NCI-H146 (cell line): ENCODE data around the gene WFIKKN2.
A peak's percentile ranks its signal among the peaks of the same experiment; 100 is the strongest.
"Not testable (repeated sequence)": the region's sequence is repeated elsewhere in the genome, so short reads cannot be mapped to it uniquely, and the experiment has no call there.

Experiments
- DNase-seq: peaks from one replicate; lab custom pipeline; 2025; lab: John Stamatoyannopoulos, UW

WFIKKN2 gene, protein sequence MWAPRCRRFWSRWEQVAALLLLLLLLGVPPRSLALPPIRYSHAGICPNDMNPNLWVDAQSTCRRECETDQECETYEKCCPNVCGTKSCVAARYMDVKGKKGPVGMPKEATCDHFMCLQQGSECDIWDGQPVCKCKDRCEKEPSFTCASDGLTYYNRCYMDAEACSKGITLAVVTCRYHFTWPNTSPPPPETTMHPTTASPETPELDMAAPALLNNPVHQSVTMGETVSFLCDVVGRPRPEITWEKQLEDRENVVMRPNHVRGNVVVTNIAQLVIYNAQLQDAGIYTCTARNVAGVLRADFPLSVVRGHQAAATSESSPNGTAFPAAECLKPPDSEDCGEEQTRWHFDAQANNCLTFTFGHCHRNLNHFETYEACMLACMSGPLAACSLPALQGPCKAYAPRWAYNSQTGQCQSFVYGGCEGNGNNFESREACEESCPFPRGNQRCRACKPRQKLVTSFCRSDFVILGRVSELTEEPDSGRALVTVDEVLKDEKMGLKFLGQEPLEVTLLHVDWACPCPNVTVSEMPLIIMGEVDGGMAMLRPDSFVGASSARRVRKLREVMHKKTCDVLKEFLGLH

DNA sequence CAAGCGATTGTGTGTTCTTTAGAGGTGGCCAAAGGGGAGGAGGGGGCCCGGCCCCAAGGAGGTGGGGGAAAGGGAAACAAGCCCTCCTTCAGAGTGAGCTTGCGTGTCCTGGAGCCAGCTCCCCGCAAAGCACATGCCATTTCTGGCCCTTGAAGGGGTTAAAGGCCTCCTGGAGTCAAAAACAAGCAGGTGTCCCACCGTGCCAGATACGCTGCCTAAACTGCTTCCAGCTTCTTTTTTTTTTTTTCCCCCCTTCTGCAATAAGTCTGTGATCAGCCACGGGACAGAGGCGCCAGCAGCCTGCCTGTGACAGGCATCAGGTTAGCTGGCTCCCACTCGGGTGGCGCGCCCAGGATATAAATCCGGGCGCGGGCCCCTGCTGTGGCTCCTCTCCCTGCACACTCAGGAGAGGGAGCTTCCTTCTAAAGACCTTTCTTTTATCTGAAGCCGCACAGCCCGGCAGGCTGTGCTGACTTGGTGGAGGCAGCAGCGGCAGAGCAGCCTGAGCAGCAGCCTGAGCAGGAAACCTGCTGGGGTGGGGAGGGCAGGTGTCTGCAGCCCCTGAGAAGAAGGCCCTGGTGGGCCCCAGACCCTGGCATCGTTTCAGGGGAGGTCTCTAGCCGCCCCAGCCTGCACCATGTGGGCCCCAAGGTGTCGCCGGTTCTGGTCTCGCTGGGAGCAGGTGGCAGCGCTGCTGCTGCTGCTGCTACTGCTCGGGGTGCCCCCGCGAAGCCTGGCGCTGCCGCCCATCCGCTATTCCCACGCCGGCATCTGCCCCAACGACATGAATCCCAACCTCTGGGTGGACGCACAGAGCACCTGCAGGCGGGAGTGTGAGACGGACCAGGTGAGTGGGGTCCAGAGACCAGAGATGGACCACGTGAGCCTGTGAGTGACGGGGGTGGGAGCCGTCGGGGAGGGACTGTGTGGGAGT is at the start of gene WFIKKN2:
TSS of gene WFIKKN2 (plus strand) at position 286 of the 934 bp plus-strand sequence. CDS start at position 638, 352 bp downstream.
- peak; percentile 47 for DNase-seq

DNA sequence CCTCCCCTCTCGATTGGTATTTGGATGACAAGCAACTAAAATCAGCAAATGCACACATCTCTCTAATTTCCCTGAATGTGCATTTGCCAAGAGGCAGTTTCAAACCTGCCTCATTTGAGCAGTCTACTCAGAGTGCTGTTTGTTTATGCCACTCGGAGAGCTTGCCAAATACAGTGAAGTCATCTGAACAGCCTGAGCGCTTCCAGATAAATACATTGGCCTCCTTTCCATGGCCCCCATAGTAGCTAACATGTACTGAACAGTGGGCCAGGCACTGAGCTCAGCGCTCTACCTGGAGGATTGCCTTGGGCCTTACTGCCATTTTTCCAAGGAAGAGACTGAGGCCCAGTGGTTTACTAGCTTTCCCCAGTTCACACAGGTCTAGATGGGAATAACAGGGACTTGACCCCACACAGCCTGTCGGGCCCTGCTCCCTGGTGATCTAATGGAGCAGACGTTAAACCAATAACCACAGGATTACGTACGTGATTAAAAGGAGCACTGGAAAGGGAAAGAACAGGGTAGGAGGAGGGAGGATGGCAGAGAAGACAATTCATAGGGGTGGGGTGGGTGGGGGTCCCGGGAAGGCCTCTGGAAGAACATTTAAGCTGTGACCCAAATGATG is 49.3 kb upstream of the WFIKKN2 start:
- DNase-seq, result no peak

DNA sequence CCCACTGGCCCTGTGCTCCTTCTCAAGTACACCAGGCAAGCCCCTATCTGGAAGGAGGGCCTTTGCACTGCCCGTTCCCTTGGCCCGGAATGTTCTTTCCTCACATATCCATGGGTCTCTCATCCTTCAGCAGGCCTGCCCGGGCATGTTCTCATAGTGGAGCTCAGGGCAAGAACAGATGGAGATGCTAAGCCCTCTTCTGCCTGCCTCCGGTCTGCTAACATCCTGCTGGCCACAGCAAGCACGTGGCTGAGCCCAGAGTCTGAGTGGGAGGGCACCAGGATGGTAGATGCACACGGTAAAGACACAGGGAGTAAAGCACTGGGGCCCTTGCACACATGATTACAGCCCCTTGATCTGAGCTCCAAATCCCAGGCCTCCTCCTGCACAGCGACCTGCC is 48.3 kb upstream of the WFIKKN2 start:
- no peak for DNase-seq

DNA sequence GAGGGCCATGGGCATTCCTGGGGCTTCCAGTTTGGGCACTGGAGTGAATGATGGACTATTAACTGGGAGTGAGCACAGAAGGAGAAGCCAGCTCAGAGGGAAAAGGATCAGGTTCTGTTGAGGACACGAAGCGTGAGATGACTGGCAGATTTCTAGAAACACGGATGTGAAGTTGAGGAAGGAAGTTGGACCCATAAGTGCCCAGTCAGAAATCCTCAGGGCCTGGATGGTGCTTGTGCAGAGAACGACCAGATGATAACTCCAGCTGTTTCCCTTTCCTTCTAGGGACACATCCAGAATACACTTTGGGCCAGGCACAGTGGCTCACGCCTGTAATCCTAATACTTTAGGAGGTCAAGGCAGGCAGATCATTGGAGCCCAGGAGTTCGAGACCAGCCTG is 44.8 kb upstream of the WFIKKN2 start:
- no peak for DNase-seq

DNA sequence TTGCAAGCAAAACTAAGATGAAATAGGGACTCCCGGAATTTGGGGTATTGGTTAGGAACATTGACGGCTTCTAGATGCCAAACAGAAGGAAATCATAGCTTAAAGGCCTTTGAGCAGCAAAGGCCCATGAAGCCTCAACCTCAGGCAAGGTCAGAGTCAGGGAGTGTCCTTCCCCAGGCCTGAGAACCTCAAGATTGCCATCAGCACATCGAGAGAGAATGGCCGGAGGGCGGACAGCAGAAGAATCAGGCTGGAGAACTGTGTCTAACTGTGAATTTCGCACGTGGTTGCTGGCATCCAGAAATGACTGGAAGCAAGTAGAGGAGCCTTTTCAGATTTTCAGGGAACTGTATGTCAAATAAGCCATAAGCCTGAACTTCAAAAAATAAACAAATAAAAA is 43.3 kb upstream of the WFIKKN2 start:
- no peak for DNase-seq

DNA sequence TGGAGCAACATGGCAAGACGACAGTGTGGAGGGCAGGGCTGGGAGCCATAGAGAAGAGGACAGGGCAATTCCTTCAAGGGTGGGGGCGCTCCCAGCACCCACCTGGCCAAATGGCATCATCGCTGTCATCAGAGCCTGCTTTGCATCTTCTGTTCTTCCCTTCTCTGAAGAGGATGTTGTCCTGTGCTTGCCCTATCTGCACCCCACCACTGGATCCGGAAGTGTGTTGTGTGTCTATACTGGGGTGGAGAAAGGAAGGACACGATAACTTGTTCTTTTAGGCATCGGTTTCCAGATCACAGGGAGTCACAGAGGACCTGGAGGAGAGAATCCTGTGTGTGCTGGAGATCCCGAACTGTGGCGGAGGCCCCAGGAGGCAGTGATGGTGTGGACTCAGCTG is 42.4 kb upstream of the WFIKKN2 start:
- DNase-seq, result no peak

DNA sequence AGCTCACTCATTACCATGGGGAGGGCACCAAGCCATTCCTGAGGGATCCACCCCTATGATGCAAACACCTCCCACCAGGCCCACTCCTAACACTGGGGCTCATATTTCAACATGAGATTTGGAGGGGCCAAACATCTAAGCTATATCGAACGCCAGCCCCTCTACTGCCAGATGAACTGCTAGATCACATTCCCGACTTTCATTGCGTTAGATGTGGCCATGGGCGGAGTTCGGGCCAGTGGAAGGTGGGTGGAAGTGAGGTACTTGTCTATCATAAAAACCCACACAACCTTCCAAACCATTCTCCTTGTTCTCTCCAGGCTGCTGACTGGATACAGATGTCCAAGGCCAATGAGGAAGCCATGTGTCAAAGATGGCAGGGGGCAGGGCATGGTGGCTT is 41.0 kb upstream of the WFIKKN2 start:
- DNase-seq, result no peak

DNA sequence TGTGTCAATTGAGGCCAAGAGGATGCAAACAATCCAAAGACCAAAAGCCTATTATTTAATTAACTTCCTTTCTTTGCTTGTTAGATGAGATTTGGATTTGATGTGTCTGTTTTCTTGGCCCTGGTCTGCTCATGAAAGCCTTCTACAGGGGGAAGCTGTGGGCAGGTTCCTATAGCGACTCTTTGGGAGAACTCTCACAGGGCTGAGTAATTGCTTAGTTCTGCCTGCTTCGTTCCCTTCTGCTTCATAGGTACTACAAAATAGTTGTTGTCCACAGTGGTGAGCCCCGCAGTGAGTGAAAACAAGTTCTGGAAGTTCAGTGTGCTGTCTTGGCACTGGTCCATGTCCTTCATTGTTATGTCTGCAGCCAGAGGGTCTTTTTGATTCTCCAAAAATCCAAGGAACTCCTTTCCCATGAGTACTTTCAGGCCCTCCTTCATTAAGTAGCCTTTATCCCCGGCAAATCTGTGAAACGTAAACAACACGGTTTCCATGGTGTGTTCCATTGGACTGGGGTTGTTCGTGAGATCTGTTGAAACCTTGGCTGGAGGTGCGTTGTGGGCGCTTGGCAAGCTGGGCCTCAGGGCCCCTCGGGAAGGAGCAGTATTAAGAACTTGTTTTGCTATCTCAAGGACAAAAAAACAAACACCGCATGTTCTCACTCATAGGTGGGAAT is 38.1 kb upstream of the WFIKKN2 start:
- DNase-seq, result no peak

DNA sequence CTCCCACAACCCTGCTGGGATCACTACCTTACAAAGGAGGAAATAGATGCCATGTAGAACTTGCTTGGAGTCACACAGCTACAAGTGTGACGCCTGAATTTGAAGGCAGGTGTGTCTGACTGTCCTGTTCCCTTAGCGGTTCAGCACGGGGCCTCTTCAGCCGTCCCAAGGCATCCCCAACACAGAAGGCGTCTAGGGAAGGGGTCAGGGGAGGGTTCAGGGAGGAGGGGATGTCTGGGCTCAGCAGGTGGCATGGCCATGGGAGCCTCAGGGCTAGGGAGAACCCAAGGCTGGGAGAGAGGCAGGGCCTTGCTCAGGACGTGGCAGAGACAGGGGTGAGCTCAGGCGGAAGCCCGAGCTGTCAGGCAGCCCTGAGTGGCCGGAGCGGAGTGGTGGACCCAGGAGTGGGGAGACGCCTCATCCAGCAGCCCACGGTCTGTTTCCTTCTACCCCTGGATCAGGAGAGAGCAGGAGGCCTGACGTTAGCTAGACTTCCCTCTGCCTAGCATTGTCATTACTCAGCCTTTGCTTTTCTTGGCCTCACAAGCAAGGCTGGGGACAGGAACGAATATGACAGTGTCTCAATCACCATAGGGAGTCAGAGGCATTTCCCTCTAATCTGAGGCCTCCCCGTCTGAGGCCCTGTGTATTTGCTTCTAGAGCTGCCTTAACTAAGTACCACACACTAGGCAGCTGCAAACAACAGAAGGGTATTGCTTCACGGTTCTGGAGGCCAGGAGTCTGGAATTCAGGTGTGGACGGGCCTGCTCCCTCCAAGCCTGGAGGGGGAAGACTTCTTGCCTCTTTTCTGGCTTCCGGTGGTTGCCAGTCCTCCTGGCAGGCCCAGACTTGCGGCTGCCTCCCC is 36.7 kb upstream of the WFIKKN2 start:
- no peak for DNase-seq

DNA sequence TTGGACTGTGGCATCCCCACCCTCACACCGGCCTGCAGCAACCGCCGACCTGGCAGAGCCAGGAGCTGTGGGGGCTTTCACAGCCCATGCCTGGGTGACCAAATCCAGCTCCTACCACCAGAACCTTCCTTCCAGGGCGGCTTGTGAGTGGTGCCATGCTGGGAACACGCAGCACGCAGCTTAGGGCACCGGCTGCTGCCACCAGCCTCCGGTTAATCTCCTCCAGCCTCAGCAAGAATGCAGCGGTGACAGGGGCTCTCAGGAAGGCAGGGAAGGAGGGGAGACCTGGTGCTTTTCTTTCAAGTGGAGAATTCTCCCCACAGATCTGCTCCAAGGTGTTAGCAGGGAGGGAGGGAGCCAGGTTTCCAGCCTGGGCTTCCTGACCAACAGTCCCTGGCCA is 35.8 kb upstream of the WFIKKN2 start:
- DNase-seq, result no peak

DNA sequence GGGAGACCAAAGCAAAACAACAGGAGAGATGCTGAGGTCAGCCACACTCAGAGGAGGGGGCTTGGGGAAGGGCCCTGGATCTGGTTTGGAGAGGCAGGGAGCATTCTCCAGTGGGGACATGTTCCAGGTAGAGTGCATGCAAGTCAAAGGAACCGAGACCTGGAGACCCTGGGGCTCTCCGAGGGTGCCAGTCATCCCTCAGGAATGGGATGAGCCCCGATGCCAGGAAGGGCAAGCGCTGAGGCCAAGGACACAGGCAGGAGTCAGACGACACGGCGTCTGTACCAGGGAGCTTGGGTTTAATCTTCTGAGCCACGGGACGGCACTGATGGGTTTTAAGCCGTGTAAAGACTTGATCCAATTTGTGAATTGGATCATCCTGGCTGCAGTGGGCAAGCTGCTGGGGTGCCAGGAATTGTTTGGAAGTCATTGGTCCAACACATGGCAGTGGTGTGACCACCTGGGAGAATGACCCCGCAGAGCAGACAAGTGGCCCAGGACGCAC is 35.1 kb upstream of the WFIKKN2 start:
- DNase-seq, result no peak

DNA sequence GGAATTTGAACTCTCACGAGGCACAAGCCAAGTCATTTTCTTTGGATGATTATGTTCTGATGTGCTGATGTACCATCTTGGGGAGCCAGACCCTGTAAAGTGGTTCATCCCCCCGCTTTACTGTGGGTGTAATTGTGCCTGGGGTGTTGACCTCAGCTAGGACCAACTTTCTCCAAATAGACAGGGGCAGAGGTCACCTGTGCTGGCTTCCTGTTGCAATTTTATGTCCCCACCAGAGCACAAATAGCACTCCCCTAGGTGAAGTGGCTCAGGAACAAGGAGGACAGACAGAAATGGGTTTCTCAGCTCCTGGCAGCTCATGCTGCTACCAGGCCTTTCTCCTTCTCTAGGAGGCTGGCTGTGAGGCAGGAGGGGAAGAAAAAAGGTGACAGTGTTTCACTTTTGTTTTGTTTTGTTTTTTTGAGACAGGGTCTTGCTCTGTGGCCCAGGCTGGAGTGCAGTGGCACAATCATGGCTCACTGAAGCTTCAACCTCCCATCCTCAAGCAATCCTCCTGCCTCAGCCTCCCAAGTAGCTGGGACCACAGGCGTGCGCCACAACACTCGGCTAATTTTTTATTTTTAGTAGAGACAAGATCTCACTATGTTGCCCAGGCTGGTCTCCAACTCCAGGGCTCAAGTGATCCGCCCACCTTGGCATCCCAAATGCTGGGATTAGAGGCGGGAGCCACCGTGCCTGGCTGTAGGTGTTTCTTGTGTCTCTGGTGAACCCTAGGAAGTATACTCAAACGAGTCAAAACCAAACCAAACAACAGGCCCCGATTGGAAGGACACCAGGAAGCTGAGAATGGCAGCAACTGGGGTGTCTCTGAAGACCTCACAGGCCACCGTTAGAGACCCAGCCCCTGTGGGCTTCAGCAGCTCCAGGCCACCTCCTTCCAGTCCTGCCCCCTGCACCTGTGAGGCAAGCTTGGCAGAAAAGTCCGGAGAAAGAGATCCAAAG is 32.5 kb upstream of the WFIKKN2 start:
- DNase-seq, result no peak

DNA sequence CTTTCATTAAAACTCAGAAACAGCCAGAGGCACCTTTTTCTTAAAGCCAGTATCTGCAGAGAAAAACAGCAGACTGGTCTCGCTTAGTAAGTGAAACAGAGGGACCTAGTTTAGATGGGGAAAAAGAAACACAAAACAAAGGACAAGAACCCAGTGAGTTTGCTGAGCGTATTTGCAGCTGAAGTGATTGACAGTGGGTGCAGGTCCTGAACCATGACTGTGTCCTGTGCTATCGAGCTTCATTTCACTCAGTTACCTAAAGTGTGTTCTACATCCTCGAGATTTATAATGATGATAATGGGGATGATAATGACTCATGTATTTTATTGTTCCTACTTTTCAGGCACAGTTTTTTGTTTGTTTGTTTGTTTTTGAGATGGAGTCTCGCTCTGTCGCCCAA is 31.7 kb upstream of the WFIKKN2 start:
- no peak for DNase-seq

DNA sequence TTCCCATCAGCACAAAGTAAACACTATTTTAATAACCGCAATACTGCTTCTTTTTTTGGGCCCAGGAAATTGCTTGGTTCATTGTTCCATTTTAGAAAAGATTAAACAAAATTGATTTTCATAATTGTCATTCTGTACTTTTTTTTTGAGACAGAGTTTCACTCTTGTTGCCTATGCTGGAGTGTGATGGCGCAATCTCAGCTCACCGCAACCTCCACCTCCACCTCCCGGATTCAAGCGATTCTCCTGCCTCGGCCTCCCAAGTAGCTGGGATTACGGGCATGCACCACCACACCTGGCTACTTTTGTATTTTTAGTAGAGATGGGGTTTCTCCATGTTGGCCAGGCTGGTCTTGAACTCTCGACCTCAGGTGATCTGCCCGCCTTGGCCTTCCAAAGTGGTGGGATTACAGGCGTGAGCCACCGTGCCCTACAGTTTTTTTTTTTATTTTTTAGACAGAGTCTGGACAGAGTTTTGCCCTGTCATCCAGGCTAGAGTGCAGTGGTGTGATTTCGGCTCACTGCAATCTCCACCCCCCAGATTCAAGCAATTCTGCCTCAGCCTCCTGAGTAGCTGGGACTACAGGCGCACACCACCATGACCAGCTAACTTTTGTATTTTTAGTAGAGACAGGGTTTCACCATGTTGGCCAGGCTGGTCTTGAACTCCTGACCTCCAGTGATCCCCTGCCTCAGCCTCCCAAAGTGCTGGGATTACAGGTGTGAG is 30.5 kb upstream of the WFIKKN2 start:
- DNase-seq, result not testable (repeated sequence)

DNA sequence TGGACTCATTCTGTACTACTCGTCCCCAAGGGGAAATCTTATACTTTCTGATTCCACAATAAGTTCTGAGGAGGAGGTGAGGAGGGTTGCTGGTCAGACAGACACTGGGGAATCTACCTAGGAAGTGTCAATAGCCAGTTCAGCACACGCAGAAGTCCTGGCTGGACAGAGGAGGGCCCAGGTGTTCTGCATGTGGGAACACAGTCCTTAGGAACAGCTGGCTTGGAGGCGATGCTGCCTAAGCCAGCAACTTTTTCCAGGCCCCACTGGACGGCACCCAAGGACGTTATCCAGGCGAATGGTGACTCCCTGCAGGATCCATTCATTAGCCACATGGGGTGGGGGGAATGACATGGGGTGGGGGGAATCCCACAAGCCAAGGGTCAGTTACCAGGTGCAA is 29.9 kb upstream of the WFIKKN2 start:
- DNase-seq, result peak; percentile 39

DNA sequence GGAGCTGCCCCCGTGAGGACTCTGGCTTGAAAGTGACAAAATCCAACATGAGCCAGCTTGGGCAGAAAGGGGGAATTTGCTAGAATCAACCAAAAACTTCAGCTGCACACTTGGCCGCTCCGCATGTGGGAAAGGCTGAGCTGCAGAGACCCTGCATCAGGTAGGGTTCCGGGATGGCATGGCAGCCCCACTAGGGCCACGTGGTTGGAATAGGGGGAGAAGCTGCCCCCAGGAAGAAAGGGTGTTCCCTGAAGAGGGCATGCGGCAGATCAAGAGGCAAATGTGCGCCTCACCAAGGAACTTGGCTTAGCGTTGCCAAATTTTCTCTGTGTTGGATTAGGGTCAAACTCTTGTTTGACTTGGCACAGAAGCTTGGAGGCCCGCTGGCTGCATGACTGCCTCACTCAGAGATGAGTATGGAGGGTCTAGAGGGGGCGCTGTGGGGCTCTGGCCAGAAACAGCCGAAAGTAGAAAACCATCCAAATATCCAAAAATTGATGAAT is 29.2 kb upstream of the WFIKKN2 start:
- DNase-seq, result no peak

DNA sequence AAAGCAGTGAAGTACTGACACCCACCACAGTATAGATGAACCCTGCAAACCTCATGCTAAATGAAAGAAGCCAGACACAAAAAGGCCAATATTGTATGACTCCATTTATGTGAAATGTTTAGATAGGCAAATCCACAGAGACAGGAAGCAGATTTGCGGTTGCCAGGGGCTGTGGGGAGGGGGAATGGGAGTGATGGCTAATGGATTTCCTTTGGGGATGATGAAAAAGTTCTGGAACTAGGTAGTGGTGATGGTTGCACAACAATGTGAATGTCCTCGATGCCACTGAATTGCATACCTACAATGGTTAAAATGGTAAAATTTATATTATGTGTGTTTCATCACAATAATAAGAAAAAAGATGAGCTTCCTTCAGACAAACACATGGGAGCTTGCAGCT is 28.4 kb upstream of the WFIKKN2 start:
- no peak for DNase-seq

DNA sequence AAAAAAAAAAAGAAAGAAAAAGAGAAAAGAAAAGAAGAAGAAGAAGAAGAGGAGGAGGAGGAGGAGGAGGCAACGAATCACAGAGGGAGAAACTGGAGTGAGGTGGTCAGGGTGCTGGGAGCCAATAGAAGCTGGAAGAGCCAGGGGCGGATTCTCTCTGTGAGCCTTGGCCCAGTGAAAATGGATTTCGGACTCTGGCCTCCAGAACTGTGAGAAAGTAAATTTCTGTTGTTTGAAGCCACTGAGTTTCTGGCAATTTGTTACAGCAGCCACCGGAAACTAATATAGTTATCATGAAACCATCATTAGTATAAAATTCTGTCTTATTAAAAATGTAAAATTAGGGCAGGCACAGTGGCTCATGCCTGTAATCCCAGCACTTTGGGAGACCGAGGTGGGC is 27.7 kb upstream of the WFIKKN2 start:
- DNase-seq, result no peak
